Measurements from ENCODE around the gene PSMB9. TPM values are rescaled to one million over a fixed set of nuclear protein-coding genes. Genes with fewer than 3 reads are reported as not detected.

The PSMB9 gene
- total RNA-seq, 1 donor from 2014 or later = 20.5 TPM

- DNase-seq (ENCODE audit: low read depth) = no peak
- peak within 1 kb of the TSS; percentile 23 for H3K4me3 ChIP-seq (ENCODE audit: low read depth, low read length)
- no peak for TF ChIP-seq CTCF (conservative IDR thresholded peaks at IDR 0.05; ENCODE audit: low read depth, low read length)
These were observed 37.2 kb upstream of the PSMB9 start, which contains the start of gene HLA-DOB for GRCh38 chr6:32816746-32817204. Gene HLA-DOB, minus strand, starts transcription at chr6:32817002. Its CDS starts 51 bp downstream, at chr6:32816951.

DNA sequence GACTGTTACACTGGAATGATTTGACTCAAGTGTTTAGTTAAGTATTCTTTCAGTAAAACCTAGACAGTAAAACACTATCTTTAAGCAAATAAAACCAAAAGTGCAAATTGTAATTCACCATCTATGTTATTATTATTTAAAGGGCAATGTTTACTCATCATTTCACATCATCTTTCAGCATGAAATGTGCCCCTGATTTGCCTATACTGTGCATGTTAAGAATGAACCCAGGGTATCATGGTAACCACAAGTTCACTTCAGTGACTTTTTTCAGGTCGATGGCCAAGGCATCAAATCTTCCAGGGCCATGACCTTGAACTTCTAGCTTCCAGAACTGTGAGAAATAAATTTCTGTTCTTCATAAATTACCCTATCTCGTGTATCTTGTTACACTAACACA lies 35.1 kb upstream of the PSMB9 start:
- H3K4me3 ChIP-seq (ENCODE audit: low read depth, low read length) = no peak overlapping the region
- no peak for TF ChIP-seq CTCF (conservative IDR thresholded peaks at IDR 0.05; ENCODE audit: low read depth, low read length)
- no peak for DNase-seq (ENCODE audit: low read depth)

DNA sequence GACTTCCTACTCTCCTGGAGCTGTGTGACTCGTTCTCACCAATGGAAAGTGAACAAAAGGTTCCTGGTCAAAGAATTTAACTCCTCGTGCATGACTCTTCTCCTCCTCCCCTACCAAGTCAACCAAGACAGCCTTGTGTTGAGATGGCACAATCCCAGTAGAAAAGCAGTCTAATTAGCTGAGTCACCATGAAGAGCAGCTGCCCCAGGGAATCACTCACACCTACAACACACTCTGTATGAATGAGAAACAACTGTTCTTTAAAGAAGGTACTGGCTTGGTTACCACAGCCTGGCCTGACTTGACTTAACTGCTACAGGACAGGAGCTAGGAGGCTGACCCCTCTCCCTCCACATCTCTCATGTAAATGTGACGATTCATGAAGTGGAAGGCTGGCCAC lies 34.3 kb upstream of the PSMB9 start:
- DNase-seq (ENCODE audit: low read depth) = peak; percentile 98
- TF ChIP-seq CTCF (conservative IDR thresholded peaks at IDR 0.05; ENCODE audit: low read depth, low read length) = no peak
- H3K4me3 ChIP-seq (ENCODE audit: low read depth, low read length) = no peak overlapping the region

DNA sequence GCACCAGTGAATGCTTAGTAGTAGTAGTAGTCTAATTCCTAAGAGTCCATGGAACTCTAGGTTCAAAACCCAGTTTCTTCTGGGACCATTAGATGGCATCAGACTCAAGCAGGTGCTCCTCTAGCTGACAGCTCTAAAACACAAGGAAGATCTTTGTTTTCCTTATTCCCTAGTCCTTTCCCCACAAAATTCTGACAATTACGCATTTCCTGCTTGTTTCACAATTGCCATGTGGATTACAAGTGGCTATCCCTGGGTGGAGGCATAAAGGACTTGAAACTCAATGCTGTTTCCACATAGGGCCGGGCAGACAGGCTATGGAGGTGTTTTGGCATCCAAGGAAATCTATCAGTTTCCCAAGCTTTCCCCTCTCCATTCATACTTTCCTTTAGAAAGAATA lies 28.0 kb upstream of the PSMB9 start:
- peak; percentile 66 for TF ChIP-seq CTCF (conservative IDR thresholded peaks at IDR 0.05; ENCODE audit: low read depth, low read length)
- no peak for DNase-seq (ENCODE audit: low read depth)
- no peak overlapping the region for H3K4me3 ChIP-seq (ENCODE audit: low read depth, low read length)

DNA sequence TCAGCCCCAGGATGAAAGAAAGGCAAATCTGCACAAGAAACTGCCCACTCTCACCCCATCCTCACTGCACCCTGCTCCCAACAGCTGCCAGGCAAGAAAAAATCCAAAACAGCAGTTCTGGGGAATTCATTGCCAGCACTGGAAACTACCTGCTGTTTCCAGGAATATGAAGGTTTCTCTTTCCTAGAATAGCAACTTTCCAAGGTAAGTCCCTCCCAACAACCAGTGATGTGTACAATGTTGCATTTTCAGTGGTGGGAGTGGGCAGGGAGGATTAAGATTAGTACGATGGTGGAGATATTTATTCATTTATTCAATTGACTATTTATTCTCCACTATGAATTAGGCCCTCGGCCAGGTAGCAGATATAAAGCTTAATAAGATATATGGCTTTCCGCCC lies 27.0 kb upstream of the PSMB9 start:
- DNase-seq (ENCODE audit: low read depth) = no peak
- TF ChIP-seq CTCF (conservative IDR thresholded peaks at IDR 0.05; ENCODE audit: low read depth, low read length) = no peak
- no peak overlapping the region for H3K4me3 ChIP-seq (ENCODE audit: low read depth, low read length)

DNA sequence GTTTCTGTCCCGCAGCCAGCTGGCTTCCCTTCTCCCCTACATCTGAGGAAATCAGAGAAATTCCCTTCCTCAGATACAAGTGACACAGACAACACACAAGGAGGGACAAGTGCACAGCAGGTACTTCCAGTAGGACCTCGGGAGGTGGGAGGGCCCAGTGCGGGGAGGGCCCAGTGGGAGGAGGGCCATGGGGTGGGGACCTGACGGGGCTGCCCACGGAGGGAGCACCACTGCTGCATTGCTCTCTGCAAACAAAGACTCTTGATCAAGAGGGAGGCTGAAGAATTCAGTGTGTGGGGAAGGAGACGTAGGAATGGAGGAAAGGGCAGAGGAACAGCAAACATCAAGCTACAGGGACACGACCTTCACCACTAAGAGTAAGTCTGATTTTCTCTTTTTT lies 24.5 kb upstream of the PSMB9 start:
- no peak overlapping the region for H3K4me3 ChIP-seq (ENCODE audit: low read depth, low read length)
- no peak for TF ChIP-seq CTCF (conservative IDR thresholded peaks at IDR 0.05; ENCODE audit: low read depth, low read length)
- no peak for DNase-seq (ENCODE audit: low read depth)

- H3K4me3 ChIP-seq (ENCODE audit: low read depth, low read length) = no peak overlapping the region
- TF ChIP-seq CTCF (conservative IDR thresholded peaks at IDR 0.05; ENCODE audit: low read depth, low read length) = no peak
- DNase-seq (ENCODE audit: low read depth) = no peak
These were observed 24.0 kb upstream of the PSMB9 start for GRCh38 chr6:32830017-32830416.

Data from epithelial cell of proximal tubule (primary cell).